Measurements from ENCODE around the gene COPS4.

DNA sequence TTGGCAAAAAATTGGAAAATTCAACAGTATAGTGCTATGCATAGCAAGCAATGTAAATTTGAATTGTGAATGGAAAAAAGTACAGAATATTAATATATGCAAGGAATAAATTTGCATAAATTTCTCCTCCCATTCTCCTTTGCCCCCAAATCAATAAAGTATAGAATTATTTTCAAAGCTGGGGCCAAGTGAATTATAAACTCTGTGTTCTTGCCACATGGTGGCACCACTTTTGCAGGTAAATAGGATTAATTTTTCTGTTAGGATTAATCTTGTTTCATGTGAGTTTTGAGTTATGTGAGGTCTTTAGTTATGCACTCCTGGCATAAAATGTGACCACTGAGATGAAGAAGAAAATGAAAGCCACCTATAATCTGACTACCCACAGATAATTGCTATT, 19.9 kb downstream of the COPS4 start:
- TF ChIP-seq, protein P1, sequence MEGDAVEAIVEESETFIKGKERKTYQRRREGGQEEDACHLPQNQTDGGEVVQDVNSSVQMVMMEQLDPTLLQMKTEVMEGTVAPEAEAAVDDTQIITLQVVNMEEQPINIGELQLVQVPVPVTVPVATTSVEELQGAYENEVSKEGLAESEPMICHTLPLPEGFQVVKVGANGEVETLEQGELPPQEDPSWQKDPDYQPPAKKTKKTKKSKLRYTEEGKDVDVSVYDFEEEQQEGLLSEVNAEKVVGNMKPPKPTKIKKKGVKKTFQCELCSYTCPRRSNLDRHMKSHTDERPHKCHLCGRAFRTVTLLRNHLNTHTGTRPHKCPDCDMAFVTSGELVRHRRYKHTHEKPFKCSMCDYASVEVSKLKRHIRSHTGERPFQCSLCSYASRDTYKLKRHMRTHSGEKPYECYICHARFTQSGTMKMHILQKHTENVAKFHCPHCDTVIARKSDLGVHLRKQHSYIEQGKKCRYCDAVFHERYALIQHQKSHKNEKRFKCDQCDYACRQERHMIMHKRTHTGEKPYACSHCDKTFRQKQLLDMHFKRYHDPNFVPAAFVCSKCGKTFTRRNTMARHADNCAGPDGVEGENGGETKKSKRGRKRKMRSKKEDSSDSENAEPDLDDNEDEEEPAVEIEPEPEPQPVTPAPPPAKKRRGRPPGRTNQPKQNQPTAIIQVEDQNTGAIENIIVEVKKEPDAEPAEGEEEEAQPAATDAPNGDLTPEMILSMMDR (IDR thresholded peaks at IDR 0.05), result peak in 2 of 6 experiments; percentile 15
- TF ChIP-seq POLR2A (IDR thresholded peaks at IDR 0.05) (no peak), POLR2AphosphoS5 (IDR thresholded peaks at IDR 0.05) (no peak), EP300 (IDR thresholded peaks at IDR 0.05) (no peak)

All from upper lobe of left lung (tissue), 4 donors.